ENCODE results near the gene BMF. TPM values are rescaled to one million over a fixed set of nuclear protein-coding genes. Genes with fewer than 3 reads are reported as not detected.

Gene BMF
- 1.2 to 1.6 TPM (median 1.5 TPM) in 5 replicates for total RNA-seq (2022; extraction: Qiagen RNA extraction)

GRCh38 chr15:40108855-40109735 lies at the start of gene BMF:
Gene BMF (minus strand): TSS chr15:40108879. CDS start chr15:40106086, 2,793 bp downstream.

GRCh38 chr15:40038638-40039543 lies 69.8 kb downstream of the BMF start, which contains the start of gene SRP14:
Gene SRP14 (minus strand): TSS chr15:40039181. CDS start chr15:40039116, 65 bp downstream.

Other genes with a start within 250 kb of the BMF start
- 8.3 to 12.8 TPM (median 9.9 TPM) in 5 replicates for gene GPR176, start 188.6 kb downstream of the BMF start, total RNA-seq (2022; extraction: Qiagen RNA extraction)
- 17.0 to 21.9 TPM (median 18.2 TPM) in 5 replicates for gene EIF2AK4, start 174.8 kb downstream of the BMF start, total RNA-seq (2022; extraction: Qiagen RNA extraction)
- 209 to 266 TPM (median 262 TPM) in 5 replicates for gene SRP14, start 69.7 kb downstream of the BMF start, total RNA-seq (2022; extraction: Qiagen RNA extraction)
- 25.8 to 34.3 TPM (median 28.4 TPM) in 5 replicates for gene BUB1B, start 52.2 kb upstream of the BMF start, total RNA-seq (2022; extraction: Qiagen RNA extraction)
- gene PAK6, start 130.2 kb upstream of the BMF start, total RNA-seq (2022; extraction: Qiagen RNA extraction), result 0.17 to 0.45 TPM (median 0.29 TPM) in 5 replicates
- gene ANKRD63, start 174.2 kb upstream of the BMF start, total RNA-seq (2022; extraction: Qiagen RNA extraction), result 0.24 to 0.59 TPM (median 0.35 TPM) in 5 replicates
- 0.67 to 1.1 TPM (median 0.85 TPM) in 5 replicates for gene PLCB2, start 199.1 kb upstream of the BMF start, total RNA-seq (2022; extraction: Qiagen RNA extraction)
- 5.7 to 7.7 TPM (median 7.0 TPM) in 5 replicates for gene INAFM2, start 214.8 kb upstream of the BMF start, total RNA-seq (2022; extraction: Qiagen RNA extraction)
- gene CCDC9B, start 232.1 kb upstream of the BMF start, total RNA-seq (2022; extraction: Qiagen RNA extraction), result 16.5 to 23.1 TPM (median 21.6 TPM) in 5 replicates
- gene PHGR1, start 242.2 kb upstream of the BMF start, total RNA-seq (2022; extraction: Qiagen RNA extraction), result not detected in 5 replicates
- gene DISP2, start 249.3 kb upstream of the BMF start, total RNA-seq (2022; extraction: Qiagen RNA extraction), result 1.1 to 2.2 TPM (median 1.9 TPM) in 5 replicates